Activated naive CD8-positive, alpha-beta T cell treated with anti-CD3 and anti-CD28 coated beads for 36 hours (primary cell): ENCODE data around the gene SF3B2. TPM values are rescaled to one million over a fixed set of nuclear protein-coding genes. Genes with fewer than 3 reads are reported as not detected.

ENCODE experiments used
- DNase-seq: peaks from one replicate; pipeline ENCODE4 v3.0.0; 2021
- H3K27ac Mint-ChIP-seq: one replicate; pipeline ENCODE4 v1.8.0; 2022; ENCODE audit warnings: mild to moderate bottlenecking, moderate library complexity, mixed read lengths
- H3K27me3 Mint-ChIP-seq: one replicate; pipeline ENCODE4 v1.8.0; 2022; ENCODE audit warnings: mild to moderate bottlenecking, mixed read lengths
- H3K36me3 Mint-ChIP-seq: one replicate; pipeline ENCODE4 v1.8.0; 2021; ENCODE audit warnings: mild to moderate bottlenecking, mixed read lengths
- H3K4me1 Mint-ChIP-seq: one replicate; pipeline ENCODE4 v1.8.0; 2021; ENCODE audit warnings: mixed read lengths
- H3K4me3 Mint-ChIP-seq: one replicate; pipeline ENCODE4 v1.8.0; 2022; ENCODE audit warnings: mild to moderate bottlenecking, moderate library complexity, mixed read lengths
- H3K9me3 Mint-ChIP-seq: one replicate; pipeline ENCODE4 v1.8.0; 2022; ENCODE audit warnings: mixed read lengths
- total RNA-seq, 2 experiments: library from RNA; stranded (reverse); gene quantifications; one replicate each; pipeline ENCODE4 v1.2.3, GENCODE V29; 2021

SF3B2 gene
- total RNA-seq, 2 experiments from 2014 or later, result 268 TPM

DNA sequence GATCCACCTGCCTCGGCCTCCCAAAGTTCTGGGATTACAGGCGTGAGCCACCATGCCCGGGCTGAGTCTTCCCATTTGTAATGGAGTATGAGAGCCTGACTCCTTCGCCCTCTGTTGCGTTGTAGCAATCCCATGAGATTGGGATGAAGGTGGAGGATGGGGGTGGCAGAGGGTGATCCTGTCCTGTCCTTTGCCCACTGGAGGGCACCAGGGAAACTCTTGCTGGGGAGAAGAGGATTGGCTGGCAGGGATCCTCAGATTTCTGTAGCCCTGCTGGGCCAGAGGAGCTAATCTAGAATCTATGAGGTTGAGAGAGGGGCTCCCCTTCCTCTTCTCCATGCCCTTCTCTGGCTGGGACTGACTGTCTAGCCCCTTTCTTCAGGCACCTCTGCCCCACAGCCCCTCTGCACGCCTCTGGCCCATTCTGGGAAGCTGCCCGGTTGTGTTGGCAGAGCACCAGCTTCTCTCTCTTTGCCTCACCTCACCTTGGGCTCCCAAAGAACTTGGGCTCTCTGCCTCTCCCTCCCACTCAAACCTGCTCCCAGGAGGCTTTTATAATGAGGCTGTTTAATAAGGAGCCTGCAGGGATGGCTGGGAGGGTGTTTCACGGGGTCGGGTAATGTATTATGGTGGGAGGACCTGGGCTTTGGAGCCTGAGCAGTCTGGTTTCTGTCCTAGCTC, 16.4 kb upstream of the SF3B2 start:
- H3K27ac Mint-ChIP-seq, result no peak overlapping the region
- H3K4me3 Mint-ChIP-seq, result no peak overlapping the region
- H3K4me1 Mint-ChIP-seq, result no peaks in the 10 kb centered on the region
- no peaks in the 10 kb centered on the region for H3K36me3 Mint-ChIP-seq
- H3K9me3 Mint-ChIP-seq, result no peaks in the 10 kb centered on the region
- peaks cover 4% of the 10 kb centered on the region for H3K27me3 Mint-ChIP-seq
- DNase-seq, result no peak

DNA sequence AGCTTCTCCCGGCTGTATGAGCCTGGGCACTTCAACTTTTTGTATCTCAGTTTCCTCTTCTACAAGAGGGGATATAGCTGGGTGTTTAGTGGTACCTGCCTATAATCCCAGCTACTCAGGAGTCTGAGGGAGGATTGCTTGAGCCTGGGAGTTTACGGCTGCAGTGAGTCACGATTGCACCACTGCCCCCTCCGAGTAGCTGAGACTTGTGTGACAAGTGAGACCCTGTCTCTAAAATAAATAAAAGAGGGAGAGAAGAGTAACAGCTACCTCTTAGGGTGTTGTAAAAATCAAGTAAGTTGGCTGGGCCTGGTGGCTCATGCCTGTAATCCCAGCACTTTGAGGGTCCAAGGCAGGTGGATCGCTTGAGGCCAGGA, 15.8 kb upstream of the SF3B2 start:
- Mint-ChIP-seq H3K27me3 (peaks cover 4% of the 10 kb centered on the region), H3K4me3 (no peak overlapping the region), H3K9me3 (no peaks in the 10 kb centered on the region), H3K27ac (no peak overlapping the region), H3K36me3 (no peaks in the 10 kb centered on the region), H3K4me1 (no peaks in the 10 kb centered on the region)
- DNase-seq, result no peak

DNA sequence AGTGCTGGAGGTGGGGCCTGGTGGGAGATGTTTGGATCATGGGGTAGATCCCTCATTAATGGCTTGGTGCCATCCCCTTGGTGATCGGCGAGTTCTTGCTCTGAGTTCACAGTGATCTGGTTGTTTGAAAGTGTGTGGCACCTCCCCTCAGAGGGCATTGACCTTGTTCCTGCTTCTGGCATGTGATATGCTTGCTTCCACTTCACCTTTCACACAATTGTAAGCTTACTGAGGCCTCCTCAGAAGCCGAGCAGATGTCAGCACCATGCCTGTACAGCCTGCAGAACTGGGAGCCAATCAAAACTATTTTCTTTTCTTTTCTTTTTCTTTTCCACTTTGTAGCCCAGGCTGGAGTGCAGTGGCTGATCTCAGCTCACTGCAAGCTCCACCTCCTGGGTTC, 14.8 kb upstream of the SF3B2 start:
- no peak overlapping the region for H3K4me3 Mint-ChIP-seq
- no peaks in the 10 kb centered on the region for H3K36me3 Mint-ChIP-seq
- H3K4me1 Mint-ChIP-seq, result no peaks in the 10 kb centered on the region
- no peaks in the 10 kb centered on the region for H3K9me3 Mint-ChIP-seq
- DNase-seq, result no peak
- H3K27ac Mint-ChIP-seq, result no peak overlapping the region
- peaks cover 4% of the 10 kb centered on the region for H3K27me3 Mint-ChIP-seq

DNA sequence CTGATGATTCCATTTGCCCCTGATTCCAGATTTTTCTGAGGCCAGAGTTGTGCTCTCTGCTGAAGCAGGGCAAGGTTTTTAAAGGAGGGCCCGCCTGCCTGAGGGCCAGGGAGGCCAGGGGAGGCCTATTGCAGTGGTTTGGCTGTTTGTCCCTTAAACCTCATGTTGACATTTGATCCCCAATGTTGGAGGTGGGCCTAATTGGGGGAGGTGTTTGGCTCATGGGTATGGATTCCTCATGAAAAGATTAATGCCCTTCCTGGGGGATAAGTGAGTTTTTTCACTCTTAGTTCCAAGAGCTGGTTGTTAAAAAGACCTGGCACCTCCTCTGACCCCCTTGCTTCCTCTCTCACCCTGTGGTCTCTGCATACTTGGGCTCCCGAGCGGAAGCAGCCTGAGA, 12.4 kb upstream of the SF3B2 start:
- H3K27ac Mint-ChIP-seq, result no peak overlapping the region
- no peak overlapping the region for H3K4me3 Mint-ChIP-seq
- H3K4me1 Mint-ChIP-seq, result peaks cover 2% of the 10 kb centered on the region
- H3K9me3 Mint-ChIP-seq, result no peaks in the 10 kb centered on the region
- DNase-seq, result no peak
- H3K27me3 Mint-ChIP-seq, result peaks cover 4% of the 10 kb centered on the region
- no peaks in the 10 kb centered on the region for H3K36me3 Mint-ChIP-seq

DNA sequence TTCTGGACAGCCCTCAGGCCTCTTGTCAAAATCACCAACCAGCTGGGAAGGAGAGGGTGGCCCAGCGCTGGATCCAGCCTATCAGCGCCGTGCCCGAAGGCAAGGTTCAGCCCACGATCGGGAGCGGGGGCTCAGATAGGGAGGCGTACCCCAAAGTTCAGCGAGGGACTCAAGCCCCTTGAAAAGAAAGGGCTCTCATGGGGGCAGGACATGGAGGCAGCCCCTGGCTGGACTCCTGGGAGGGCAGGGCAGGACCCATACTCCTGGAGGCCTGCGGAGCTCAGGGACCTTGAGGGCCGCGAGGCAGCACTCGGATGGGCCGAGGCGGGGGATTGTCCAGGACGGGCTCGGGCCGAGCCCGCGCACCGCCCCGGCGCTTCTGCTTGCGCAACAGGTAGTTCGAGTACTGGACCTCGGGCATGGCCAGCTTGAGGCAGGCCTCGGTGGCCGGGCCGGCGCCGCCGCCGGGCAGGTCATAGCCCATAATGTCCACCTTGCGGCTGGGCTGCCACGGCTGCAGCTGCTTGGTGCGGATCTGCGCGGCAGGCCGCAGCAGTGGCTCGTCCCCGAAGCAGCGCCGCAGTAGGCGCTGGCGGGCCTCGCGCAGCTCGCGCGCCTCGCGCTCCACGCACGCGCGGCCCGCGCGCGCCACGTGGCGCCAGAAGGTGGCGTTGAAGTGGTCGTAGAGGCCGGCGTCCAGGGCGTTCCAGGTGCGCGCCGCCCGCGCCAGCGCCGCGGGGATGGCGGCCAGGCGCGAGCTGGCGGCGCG, 9.8 kb upstream of the SF3B2 start:
- H3K27ac Mint-ChIP-seq, result no peak overlapping the region
- DNase-seq, result no peak
- peaks cover 11% of the 10 kb centered on the region for H3K4me1 Mint-ChIP-seq
- H3K27me3 Mint-ChIP-seq, result no peaks in the 10 kb centered on the region
- H3K9me3 Mint-ChIP-seq, result no peaks in the 10 kb centered on the region
- H3K4me3 Mint-ChIP-seq, result no peak overlapping the region
- no peaks in the 10 kb centered on the region for H3K36me3 Mint-ChIP-seq

- Mint-ChIP-seq H3K4me1 (peaks cover 11% of the 10 kb centered on the region), H3K27me3 (peaks cover 4% of the 10 kb centered on the region), H3K9me3 (no peaks in the 10 kb centered on the region), H3K36me3 (no peaks in the 10 kb centered on the region), H3K4me3 (no peak overlapping the region), H3K27ac (no peak overlapping the region)
- DNase-seq, result no peak
Observed at GRCh38 chr11:66042996-66043906, 8.9 kb upstream of the SF3B2 start.

GRCh38 chr11:66044757-66045156, 7.4 kb upstream of the SF3B2 start:
- DNase-seq, result no peak
- no peak overlapping the region for H3K4me3 Mint-ChIP-seq
- peak overlapping the region; percentile 68 for H3K27ac Mint-ChIP-seq
- H3K4me1 Mint-ChIP-seq, result peaks cover 15% of the 10 kb centered on the region
- no peaks in the 10 kb centered on the region for H3K9me3 Mint-ChIP-seq
- H3K36me3 Mint-ChIP-seq, result no peaks in the 10 kb centered on the region
- peaks cover 9% of the 10 kb centered on the region for H3K27me3 Mint-ChIP-seq

DNA sequence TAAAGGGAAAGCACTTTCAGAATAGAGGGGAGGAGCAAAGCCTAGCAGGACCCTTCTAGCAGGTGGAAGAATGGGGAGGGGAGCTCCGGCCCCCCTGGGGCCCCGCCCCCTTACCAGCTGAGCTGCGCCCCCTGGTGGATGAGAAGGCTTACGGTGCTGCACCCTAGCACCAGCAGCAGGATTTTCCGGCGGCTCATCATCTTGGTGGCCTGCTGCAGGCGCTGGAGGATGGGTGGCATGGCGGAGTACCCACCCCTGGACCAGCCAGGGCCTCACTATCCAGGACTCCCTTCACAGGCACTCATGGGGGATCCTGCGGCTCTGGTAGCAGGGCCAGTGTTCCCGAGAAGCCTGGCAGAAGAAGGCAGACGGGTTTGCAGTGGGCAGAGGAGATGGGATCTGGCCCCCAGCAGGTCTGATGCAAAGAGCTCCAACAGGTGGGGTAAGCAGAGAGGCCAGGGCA, 7.0 kb upstream of the SF3B2 start:
- no peaks in the 10 kb centered on the region for H3K9me3 Mint-ChIP-seq
- peaks cover 9% of the 10 kb centered on the region for H3K27me3 Mint-ChIP-seq
- no peak overlapping the region for H3K4me3 Mint-ChIP-seq
- peak; percentile 84 for DNase-seq
- no peaks in the 10 kb centered on the region for H3K36me3 Mint-ChIP-seq
- H3K4me1 Mint-ChIP-seq, result peaks cover 15% of the 10 kb centered on the region
- H3K27ac Mint-ChIP-seq, result peak overlapping the region; percentile 68

DNA sequence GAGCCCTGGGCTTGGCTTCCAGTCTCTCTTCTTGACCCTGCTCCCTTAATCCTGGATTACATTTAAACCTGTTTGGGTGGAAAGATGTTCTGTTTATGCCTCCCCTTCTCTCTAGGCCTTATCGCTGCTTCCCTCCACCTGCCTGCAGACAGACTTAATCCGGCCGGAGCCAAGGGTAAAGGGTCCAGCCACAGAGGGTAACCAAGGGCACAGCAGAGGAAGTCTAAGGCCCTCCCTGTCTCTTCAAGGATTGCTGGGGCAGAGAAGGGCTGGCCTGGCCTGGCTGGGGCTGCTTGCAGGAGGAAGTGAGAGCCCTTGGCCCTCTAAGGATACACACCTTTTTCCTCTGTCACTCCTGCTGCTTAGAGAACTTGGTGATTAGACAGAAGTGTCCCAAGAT, 5.3 kb upstream of the SF3B2 start:
- Mint-ChIP-seq H3K4me3 (no peak overlapping the region), H3K9me3 (no peaks in the 10 kb centered on the region), H3K36me3 (no peaks in the 10 kb centered on the region), H3K4me1 (peaks cover 26% of the 10 kb centered on the region), H3K27me3 (peaks cover 9% of the 10 kb centered on the region), H3K27ac (no peak overlapping the region)
- no peak for DNase-seq

DNA sequence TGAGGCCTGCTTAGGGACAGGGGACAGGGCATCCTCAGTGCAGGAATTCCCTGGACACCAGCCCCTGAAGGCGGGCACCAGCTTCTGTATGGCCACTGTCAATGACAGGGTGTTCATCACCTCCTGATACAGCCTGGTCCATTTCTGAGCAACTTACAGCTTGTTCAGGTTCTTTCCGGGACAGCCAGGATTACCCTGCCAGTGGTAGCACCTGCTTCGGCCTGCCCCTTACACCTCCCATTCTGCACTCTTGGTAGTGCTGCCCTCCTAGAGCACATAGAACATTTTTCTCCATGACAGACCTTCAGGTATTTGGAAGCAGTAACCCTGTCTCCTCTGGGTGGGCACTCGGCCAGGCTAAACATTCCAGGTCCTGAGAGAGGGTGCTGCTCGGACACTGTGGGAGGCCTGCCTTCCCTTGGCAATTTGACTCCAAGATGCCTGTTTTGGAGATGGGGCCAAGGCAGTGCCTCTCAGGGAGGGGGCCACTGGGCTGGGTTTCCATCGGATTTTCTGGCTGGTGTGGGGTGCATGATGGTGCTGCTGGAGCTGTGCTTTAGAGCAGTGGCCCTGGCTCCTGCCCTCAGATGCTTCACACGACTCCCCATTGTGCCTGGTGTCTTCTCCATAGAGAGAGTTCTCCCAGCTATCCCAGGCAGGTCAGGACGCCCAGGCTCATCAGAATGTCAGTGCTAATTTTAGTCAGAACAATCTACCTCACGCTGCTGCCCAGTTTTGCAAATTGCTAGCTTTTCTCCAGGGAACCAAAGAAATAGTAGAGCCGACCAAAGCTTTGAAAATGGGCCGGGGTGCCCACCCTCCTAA, 4.4 kb upstream of the SF3B2 start:
- peaks cover 7% of the 10 kb centered on the region for H3K36me3 Mint-ChIP-seq
- no peak overlapping the region for H3K27ac Mint-ChIP-seq
- DNase-seq, result no peak
- H3K9me3 Mint-ChIP-seq, result no peaks in the 10 kb centered on the region
- H3K27me3 Mint-ChIP-seq, result peaks cover 9% of the 10 kb centered on the region
- peaks cover 26% of the 10 kb centered on the region for H3K4me1 Mint-ChIP-seq
- no peak overlapping the region for H3K4me3 Mint-ChIP-seq

- peaks cover 14% of the 10 kb centered on the region for H3K36me3 Mint-ChIP-seq
- H3K4me3 Mint-ChIP-seq, result peak within 1 kb of the TSS; percentile 54
- DNase-seq, result peak; percentile 18
- H3K27ac Mint-ChIP-seq, result no peak within 1 kb of the TSS
- H3K27me3 Mint-ChIP-seq, result peaks cover 9% of the 10 kb centered on the region
- peaks cover 33% of the 10 kb centered on the region for H3K4me1 Mint-ChIP-seq
- H3K9me3 Mint-ChIP-seq, result no peaks in the 10 kb centered on the region
Observed at GRCh38 chr11:66048547-66049323, 3.4 kb upstream of the SF3B2 start, which contains the start of gene GAL3ST3. Gene GAL3ST3, minus strand, starts transcription at chr11:66049161. Its CDS starts 3,746 bp downstream, at chr11:66045415.

GRCh38 chr11:66050581-66051231, 1.5 kb upstream of the SF3B2 start:
- H3K9me3 Mint-ChIP-seq, result no peaks in the 10 kb centered on the region
- H3K27me3 Mint-ChIP-seq, result peaks cover 9% of the 10 kb centered on the region
- H3K27ac Mint-ChIP-seq, result peak overlapping the region; percentile 78
- H3K4me1 Mint-ChIP-seq, result peaks cover 29% of the 10 kb centered on the region
- H3K4me3 Mint-ChIP-seq, result peak overlapping the region; percentile 99
- peaks cover 24% of the 10 kb centered on the region for H3K36me3 Mint-ChIP-seq
- DNase-seq, result no peak

GRCh38 chr11:66051371-66051765, 796 bp upstream of the SF3B2 start:
- Mint-ChIP-seq H3K27me3 (peaks cover 9% of the 10 kb centered on the region), H3K36me3 (peaks cover 26% of the 10 kb centered on the region), H3K27ac (peak overlapping the region; percentile 78), H3K4me3 (peak overlapping the region; percentile 99), H3K9me3 (no peaks in the 10 kb centered on the region), H3K4me1 (peaks cover 30% of the 10 kb centered on the region)
- DNase-seq, result no peak
